K562 (cell line): ENCODE measurements around the gene SLC17A9. TPM values are rescaled to one million over a fixed set of nuclear protein-coding genes. Genes with fewer than 3 reads are reported as not detected.

Experiments
- ATF1 ChIP-seq, 2 experiments: fragments of 450-650 bp in 1 of 2; IDR thresholded peaks; 2 replicates each; pipeline ENCODE4 v1.6.1; 2016; ENCODE audit warnings: missing compliant biosample characterization in 1 of 2, missing genetic modification characterization in 1 of 2
- ATF4 ChIP-seq: fragments of 450-650 bp; formaldehyde crosslinking; IDR thresholded peaks from 2 replicates; pipeline ENCODE4 v1.4.0; 2022; ENCODE audit warnings: mild to moderate bottlenecking, moderate library complexity
- BRCA1 ChIP-seq, 2 experiments: fragments of 450-650 bp in 1 of 2; sonication (generic) in 1 of 2; formaldehyde crosslinking in 1 of 2; IDR thresholded peaks; 2 replicates each; pipeline versions ENCODE4 v1.5.0 to v1.6.1; 2017 to 2020; ENCODE audit warnings: mild to moderate bottlenecking in 1 of 2, missing genetic modification reagents in 1 of 2
- CREB5 ChIP-seq: fragments of 250-450 bp; sonication (Bioruptor Pico); IDR thresholded peaks from 2 replicates; pipeline ENCODE4 v1.5.0; 2020; ENCODE audit warnings: mild to moderate bottlenecking
- ESRRA ChIP-seq: fragments of 450-650 bp; IDR thresholded peaks from 2 replicates; pipeline ENCODE4 v1.6.1; 2014; ENCODE audit warnings: low read depth, mild to moderate bottlenecking, moderate library complexity, borderline replicate concordance
- HDAC2 ChIP-seq: fragments of 450-650 bp; IDR thresholded peaks from 2 replicates; pipeline ENCODE4 v1.6.1; 2016; ENCODE audit warnings: mild to moderate bottlenecking
- KDM1A ChIP-seq, 2 experiments: fragments of 450-650 bp; IDR thresholded peaks; 2 replicates each; pipeline ENCODE4 v1.6.1; 2016; ENCODE audit warnings: mild to moderate bottlenecking in 2 of 2
- L3MBTL2 ChIP-seq: fragments of 450-650 bp; IDR thresholded peaks from 2 replicates; pipeline ENCODE4 v1.6.1; 2016; ENCODE audit warnings: mild to moderate bottlenecking, moderate library complexity
- MCM3 ChIP-seq: fragments of 450-650 bp; IDR thresholded peaks from 2 replicates; pipeline ENCODE4 v1.6.1; 2016
- POLR2B ChIP-seq: fragments of 450-650 bp; IDR thresholded peaks from 2 replicates; pipeline ENCODE4 v1.6.1; 2018; ENCODE audit warnings: low read depth; ENCODE audit not compliant: partially characterized antibody
- SAFB2 ChIP-seq: fragments of 200-400 bp; formaldehyde crosslinking; IDR thresholded peaks from 2 replicates; pipeline ENCODE4 v1.6.1; 2018; ENCODE audit warnings: borderline replicate concordance, low read length, low read depth, moderate library complexity; ENCODE audit not compliant: severe bottlenecking
- SREBF2 ChIP-seq: sonication (generic); formaldehyde crosslinking; IDR thresholded peaks from 2 replicates; pipeline ENCODE4 v1.4.0; 2020; ENCODE audit warnings: mild to moderate bottlenecking, missing genetic modification reagents
- STAT5A ChIP-seq: IDR thresholded peaks from 2 replicates; pipeline ENCODE4 v1.6.1; 2012; ENCODE audit warnings: low read length, inconsistent platforms, borderline replicate concordance
- TCFL5 ChIP-seq: fragments of 250-450 bp; sonication (Bioruptor Pico); conservative IDR thresholded peaks from 2 replicates; pipeline ENCODE4 v1.6.1; 2021; ENCODE audit warnings: mild to moderate bottlenecking, moderate library complexity, matching md5 sums
- ZBED1 ChIP-seq: IDR thresholded peaks from 2 replicates; pipeline ENCODE4 v1.6.1; 2014
- ZBTB7A ChIP-seq: IDR thresholded peaks from 2 replicates; pipeline ENCODE4 v1.6.1; 2011; ENCODE audit warnings: low read depth, mild to moderate bottlenecking, low read length, moderate library complexity, borderline replicate concordance; ENCODE audit not compliant: control insufficient read depth
- ZBTB8A ChIP-seq: fragments of 450-650 bp; IDR thresholded peaks from 2 replicates; pipeline ENCODE4 v1.6.1; 2018; ENCODE audit warnings: mild to moderate bottlenecking, moderate library complexity; ENCODE audit not compliant: partially characterized antibody
- ZNF143 ChIP-seq: sonication (generic); formaldehyde crosslinking; IDR thresholded peaks from 2 replicates; pipeline ENCODE4 v1.9.0; 2022; ENCODE audit warnings: mild to moderate bottlenecking, missing genetic modification reagents
- ZNF668 ChIP-seq: fragments of 250-450 bp; sonication (Bioruptor Pico); IDR thresholded peaks from 2 replicates; pipeline ENCODE4 v1.8.0; 2022; ENCODE audit warnings: mild to moderate bottlenecking, inconsistent platforms
- polyA plus RNA-seq, 8 experiments: library from polyadenylated mRNA; depleted of rRNA in 4 of 8; stranded (reverse) in 5 of 8; unstranded in 3 of 8; fragments of >200 nt; fragmentation: Nextera tagmentation in 2 of 8; fragmentation: Illumina TruSeq in 1 of 8; extraction: Ambion mirVana in 2 of 8; extraction: Trizol in 1 of 8; gene quantifications; 2 replicates each; pipeline versions ENCODE4 v1.2.1 to v1.2.3, GENCODE V29; 2011 to 2014; ENCODE audit warnings: inconsistent platforms in 1 of 8, missing spikeins in 1 of 8
- total RNA-seq, 7 experiments: library from RNA; depleted of rRNA in 6 of 7; stranded (reverse); fragments of >200 nt in 6 of 7; fragmentation: Illumina TruSeq in 2 of 7; extraction: Trizol in 2 of 7; gene quantifications; 2 replicates each; pipeline versions ENCODE4 v1.2.1 to v1.2.3, GENCODE V29; 2011 to 2021; ENCODE audit warnings: low replicate concordance in 1 of 7
- TF ChIP-seq, protein P1 (sequence below): fragments of 250-450 bp; sonication (Bioruptor Pico); IDR thresholded peaks from 2 replicates; pipeline ENCODE4 v1.8.0; 2022; ENCODE audit warnings: inconsistent platforms, mild to moderate bottlenecking, moderate library complexity, borderline replicate concordance
- TF ChIP-seq, protein P2 (sequence below): fragments of 450-650 bp; IDR thresholded peaks from 2 replicates; pipeline ENCODE4 v1.6.1; 2016; ENCODE audit warnings: low read depth, mild to moderate bottlenecking, moderate library complexity

The SLC17A9 gene
- total and polyA plus RNA-seq, 9 of the 15 experiments (the other 6 are each of a cell fraction or from before 2014, with no cell fraction given): 0.04 to 0.31 TPM; not detected in 7

DNA sequence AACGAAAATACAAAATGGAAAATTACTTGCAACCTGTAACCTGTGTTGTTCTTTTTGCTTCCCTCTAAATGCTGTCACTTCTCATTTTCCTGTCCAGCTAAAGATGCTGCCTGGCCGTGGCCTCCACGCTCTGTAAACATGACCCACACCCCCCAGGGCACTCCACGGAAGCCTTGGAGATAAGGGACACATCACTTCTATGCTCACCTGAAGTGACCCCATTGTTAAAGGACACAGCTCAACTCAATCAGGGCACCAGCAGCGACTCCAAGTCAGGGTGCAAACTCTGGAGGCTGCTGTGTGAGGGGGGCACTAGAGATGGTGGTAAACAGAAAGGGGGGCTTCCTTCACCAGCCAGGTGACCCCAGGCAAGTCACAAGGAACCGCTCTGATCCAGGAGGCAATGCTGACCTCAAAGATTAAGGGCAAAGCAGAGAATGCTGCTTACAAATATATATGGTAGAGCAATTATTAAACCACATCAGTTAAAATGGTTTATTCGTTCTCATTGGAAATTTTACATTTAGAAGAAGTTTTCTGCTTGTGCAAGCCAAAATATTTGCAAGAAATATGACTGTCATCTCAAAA is 39.4 kb upstream of the SLC17A9 start (continued):
- TF ChIP-seq CREB5 (no peak), STAT5A (no peak), SAFB2 (no peak), ZBTB8A (no peak), ZNF668 (CRISPR knock-in tag) (no peak), ZBTB7A (no peak), ZBED1 (no peak), SREBF2 (CRISPR knock-in tag) (no peak), ATF4 (CRISPR knock-in tag) (no peak), ZNF143 (CRISPR knock-in tag) (no peak), ATF1 (CRISPR knock-in tag; IDR thresholded peaks at IDR 0.05) (no peak), ATF1 (tag; IDR thresholded peaks at IDR 0.05) (no peak), BRCA1 (IDR thresholded peaks at IDR 0.05) (no peak), BRCA1 (CRISPR knock-in tag; IDR thresholded peaks at IDR 0.05) (no peak), L3MBTL2 (no peak), MCM3 (no peak), ESRRA (peak; percentile 55; the same call in 1 of the 2 replicates), KDM1A (IDR thresholded peaks at IDR 0.05) (no peak), POLR2B (no peak), TCFL5 (CRISPR knock-in tag) (no peak), HDAC2 (no peak)
- TF ChIP-seq, protein P1, sequence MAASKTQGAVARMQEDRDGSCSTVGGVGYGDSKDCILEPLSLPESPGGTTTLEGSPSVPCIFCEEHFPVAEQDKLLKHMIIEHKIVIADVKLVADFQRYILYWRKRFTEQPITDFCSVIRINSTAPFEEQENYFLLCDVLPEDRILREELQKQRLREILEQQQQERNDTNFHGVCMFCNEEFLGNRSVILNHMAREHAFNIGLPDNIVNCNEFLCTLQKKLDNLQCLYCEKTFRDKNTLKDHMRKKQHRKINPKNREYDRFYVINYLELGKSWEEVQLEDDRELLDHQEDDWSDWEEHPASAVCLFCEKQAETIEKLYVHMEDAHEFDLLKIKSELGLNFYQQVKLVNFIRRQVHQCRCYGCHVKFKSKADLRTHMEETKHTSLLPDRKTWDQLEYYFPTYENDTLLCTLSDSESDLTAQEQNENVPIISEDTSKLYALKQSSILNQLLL (CRISPR knock-in tag): no peak
- TF ChIP-seq, protein P2, sequence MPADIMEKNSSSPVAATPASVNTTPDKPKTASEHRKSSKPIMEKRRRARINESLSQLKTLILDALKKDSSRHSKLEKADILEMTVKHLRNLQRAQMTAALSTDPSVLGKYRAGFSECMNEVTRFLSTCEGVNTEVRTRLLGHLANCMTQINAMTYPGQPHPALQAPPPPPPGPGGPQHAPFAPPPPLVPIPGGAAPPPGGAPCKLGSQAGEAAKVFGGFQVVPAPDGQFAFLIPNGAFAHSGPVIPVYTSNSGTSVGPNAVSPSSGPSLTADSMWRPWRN: no peak
